B cell (primary cell): ENCODE data around the gene PPM1J. TPM values are rescaled to one million over a fixed set of nuclear protein-coding genes. Genes with fewer than 3 reads are reported as not detected.

Experiments used
- ATAC-seq: fragments of 200-7000 bp; cut with Tn5 transposase; one replicate; pipeline ENCODE4 v1.10.0; 2021; ENCODE audit warnings: low read depth, mild to moderate bottlenecking, moderate number of reproducible peaks, moderate library complexity
- CTCF ChIA-PET: fragments of 350-600 bp; sonication (Branson Sonifier 250); formaldehyde crosslinking; loops from one replicate; lab custom pipeline; 2021; ENCODE audit warnings: antibody characterized with exemption, inconsistent platforms; lab: Charles Lee
- POLR2A ChIA-PET: fragments of 350-600 bp; sonication (Branson Sonifier 250); formaldehyde crosslinking; loops from one replicate; lab custom pipeline; 2021; ENCODE audit warnings: antibody characterized with exemption; lab: Charles Lee
- DNase-seq: peaks from one replicate; pipeline ENCODE4 v3.0.0; 2013
- H2AFZ ChIP-seq: 2 replicates; pipeline ENCODE4 v1.6.1; 2012; ENCODE audit warnings: mild to moderate bottlenecking, low read depth, low read length; ENCODE audit not compliant: insufficient read depth, poor library complexity, severe bottlenecking
- H3K27ac ChIP-seq, 2 donors: 1 replicate in 1 of 2; 2 replicates in 1 of 2; pipeline ENCODE4 v1.5.1; 2012 to 2013; ENCODE audit warnings: low read length in 2 of 2, mild to moderate bottlenecking in 2 of 2, moderate library complexity in 1 of 2
- H3K27me3 ChIP-seq, 4 experiments: fragments of 200-600 bp in 1 of 4; sonication (generic) in 1 of 4; replicated peaks in 1 of 4; 1 replicate in 2 of 4; 2 replicates in 2 of 4; pipeline versions ENCODE4 v1.6.1 to v1.7.0; 2013 to 2016; ENCODE audit warnings: low read length in 3 of 4, mild to moderate bottlenecking in 2 of 4, mixed read lengths in 1 of 4, moderate library complexity in 1 of 4; ENCODE audit not compliant: insufficient read depth in 4 of 4, control insufficient read depth in 3 of 4; ENCODE audit errors: control extremely low read depth in 1 of 4
- H3K36me3 ChIP-seq, 2 experiments: replicated peaks in 1 of 2; 1 replicate in 1 of 2; 2 replicates in 1 of 2; pipeline versions ENCODE4 v1.6.1 to v1.7.1; 2013; ENCODE audit warnings: low read length in 1 of 2; ENCODE audit not compliant: insufficient read depth in 2 of 2, control insufficient read depth in 1 of 2; ENCODE audit errors: control extremely low read depth in 1 of 2, extremely low read depth in 1 of 2
- H3K4me1 ChIP-seq, 2 donors: fragments of 200-600 bp in 1 of 2; sonication (generic) in 1 of 2; 1 replicate in 1 of 2; 2 replicates in 1 of 2; pipeline versions ENCODE4 v1.5.1 to v1.6.1; 2013 to 2017; ENCODE audit warnings: low read length in 2 of 2; ENCODE audit not compliant: control insufficient read depth in 2 of 2, insufficient read depth in 2 of 2
- H3K4me2 ChIP-seq: replicated peaks from 2 replicates; pipeline ENCODE3; 2012; ENCODE audit warnings: mild to moderate bottlenecking, low read depth, low read length; ENCODE audit not compliant: poor library complexity, severe bottlenecking
- H3K4me3 ChIP-seq, 5 experiments: fragments of 200-600 bp in 1 of 5; sonication (generic) in 1 of 5; 1 replicate in 3 of 5; 2 replicates in 2 of 5; pipeline versions ENCODE4 v1.5.1 to v1.7.0; 2011 to 2016; ENCODE audit warnings: low read length in 4 of 5, mild to moderate bottlenecking in 4 of 5, low read depth in 2 of 5, control low read depth in 1 of 5, moderate library complexity in 1 of 5; ENCODE audit not compliant: insufficient read depth in 1 of 5; ENCODE audit errors: control extremely low read depth in 1 of 5, extremely low read depth in 1 of 5
- H3K79me2 ChIP-seq: fragments of 200-600 bp; sonication (generic); one replicate; pipeline ENCODE4 v1.6.0; 2016; ENCODE audit warnings: low read length; ENCODE audit not compliant: control insufficient read depth, insufficient read depth
- H3K9ac ChIP-seq: fragments of 200-600 bp; sonication (generic); 2 replicates; pipeline ENCODE4 v1.6.1; 2017; ENCODE audit warnings: mild to moderate bottlenecking, low read length, moderate library complexity
- H3K9me3 ChIP-seq, 3 donors: one replicate each; pipeline versions ENCODE4 v1.6.1 to v1.7.1; 2013; ENCODE audit warnings: low read length in 2 of 3; ENCODE audit not compliant: control insufficient read depth in 2 of 3, insufficient read depth in 1 of 3; ENCODE audit errors: control extremely low read depth in 1 of 3
- H4K20me1 ChIP-seq: 2 replicates; pipeline ENCODE4 v1.6.0; 2012; ENCODE audit warnings: mild to moderate bottlenecking, low read length; ENCODE audit not compliant: insufficient read depth, control insufficient read depth, poor library complexity, severe bottlenecking
- H3K27ac Mint-ChIP-seq: one replicate; pipeline ENCODE4 v1.8.0; 2021; ENCODE audit warnings: mixed read lengths
- H3K27me3 Mint-ChIP-seq: one replicate; pipeline ENCODE4 v1.8.0; 2021; ENCODE audit warnings: mixed read lengths
- H3K4me1 Mint-ChIP-seq: one replicate; pipeline ENCODE4 v1.8.0; 2021; ENCODE audit warnings: mixed read lengths
- H3K4me3 Mint-ChIP-seq: one replicate; pipeline ENCODE4 v1.8.0; 2021; ENCODE audit warnings: mixed read lengths
- H3K9me3 Mint-ChIP-seq: one replicate; pipeline ENCODE4 v1.8.0; 2022; ENCODE audit warnings: mixed read lengths; ENCODE audit not compliant: insufficient read depth
- EZH2 ChIP-seq: IDR thresholded peaks from 2 replicates; pipeline ENCODE4 v1.6.1; 2012; ENCODE audit warnings: borderline replicate concordance, low read depth, mild to moderate bottlenecking, moderate library complexity, low read length; ENCODE audit not compliant: insufficient read depth, poor library complexity, severe bottlenecking
- WGBS: methylation state at CpG from one replicate; pipeline ENCODE4 v1.1.5; 2013; ENCODE audit warnings: missing lambda C conversion rate; ENCODE audit not compliant: insufficient coverage; 5-methylcytosine and 5-hydroxymethylcytosine counted together
- intact Hi-C: fragments of 100-400 bp; cut with micrococcal nuclease; formaldehyde crosslinking; loops from one replicate; pipeline ENCODE4 v1.10.0; 2022
- polyA plus RNA-seq: library from polyadenylated mRNA; depleted of rRNA; stranded (reverse); fragments of >200 nt; gene quantifications from 2 replicates; pipeline ENCODE4 v1.2.3, GENCODE V29; 2012
- total RNA-seq, 2 donors: library from RNA; stranded (reverse); fragments of 120-200 nt in 1 of 2; gene quantifications; 1 replicate in 1 of 2; 2 replicates in 1 of 2; pipeline versions ENCODE4 v1.2.3 to v1.2.4, GENCODE V29; 2013 to 2022
- TF ChIP-seq, protein P1 (sequence below): fragments of 200-600 bp; IDR thresholded peaks from one replicate; pipeline ENCODE4 v1.8.0; 2022; ENCODE audit warnings: antibody characterized with exemption, mild to moderate bottlenecking

The PPM1J gene
- total and polyA plus RNA-seq, 2 donors (not counting 1 experiment from before 2014, with no cell fraction given), result 2.1 to 7.5 TPM

DNA sequence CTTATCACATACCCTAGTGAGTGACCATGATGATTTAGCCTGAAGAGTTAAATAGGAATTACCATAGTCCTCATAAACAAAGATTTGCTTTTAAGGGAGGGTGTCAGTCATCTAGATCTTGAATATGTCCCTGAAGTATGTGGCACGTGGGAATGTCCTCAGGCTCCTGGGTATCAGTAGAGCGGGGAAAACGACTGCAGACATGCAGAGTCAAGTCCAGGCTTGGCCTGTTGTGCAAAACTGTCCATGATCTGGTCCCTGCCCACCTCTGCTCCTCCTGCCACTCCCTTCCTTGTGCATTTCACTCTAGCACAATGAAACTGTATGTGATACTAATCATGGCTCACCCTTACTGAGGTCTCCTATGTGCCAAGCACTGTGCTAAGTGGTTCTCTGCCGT lies 27.8 kb downstream of the PPM1J start:
- intact Hi-C loops, result no loop called here

DNA sequence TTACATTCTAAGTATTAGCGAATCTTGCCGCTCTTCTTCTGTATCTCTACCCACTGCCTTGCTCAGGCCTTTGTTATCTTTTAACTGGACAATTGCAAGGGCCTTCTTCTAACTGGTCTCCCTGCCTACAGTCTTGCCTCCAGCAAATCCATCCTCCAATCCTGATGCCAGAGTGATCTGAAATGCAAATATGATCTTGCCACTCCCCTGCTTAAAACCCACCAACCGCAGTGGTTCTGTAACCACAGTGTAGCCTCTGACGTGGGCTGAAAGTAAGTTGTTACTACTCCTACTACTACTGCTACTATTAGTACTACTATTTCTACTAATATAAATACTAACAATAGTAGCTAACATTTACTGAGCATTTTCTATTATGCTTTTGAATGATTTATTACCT lies 28.3 kb downstream of the PPM1J start:
- Histone ChIP-seq H3K4me1 (no peaks in the 10 kb centered on the region), H4K20me1 (no peaks in the 10 kb centered on the region), H3K9ac (no peak overlapping the region), H2AFZ (no peak overlapping the region), H3K4me2 (no peak overlapping the region), H3K79me2 (no peaks in the 10 kb centered on the region), H3K4me3 (no peak overlapping the region), H3K27ac (no peak overlapping the region), H3K27me3 (no peaks in the 10 kb centered on the region), H3K9me3 (no peaks in the 10 kb centered on the region), H3K36me3 (peaks cover 2 to 8% of the 10 kb centered on the region in 2 experiments)
- ATAC-seq (no peak), DNase-seq (no peak)
- Mint-ChIP-seq H3K4me3 (no peak overlapping the region), H3K27ac (no peak overlapping the region), H3K9me3 (no peaks in the 10 kb centered on the region), H3K4me1 (peaks cover 6% of the 10 kb centered on the region), H3K27me3 (no peaks in the 10 kb centered on the region)
- intact Hi-C loops, result no loop called here
- CTCF ChIA-PET, result interaction anchor here (1.0 kb wide), 1 partner anchor 12 kb away, joined by 3 read pairs; no protein-coding TSS in a partner anchor
- POLR2A ChIA-PET, result no interaction called here
- WGBS, result 93% methylated on average over 3 of the region's 4 CpGs
- no peak for TF ChIP-seq EZH2
- TF ChIP-seq, protein P1, sequence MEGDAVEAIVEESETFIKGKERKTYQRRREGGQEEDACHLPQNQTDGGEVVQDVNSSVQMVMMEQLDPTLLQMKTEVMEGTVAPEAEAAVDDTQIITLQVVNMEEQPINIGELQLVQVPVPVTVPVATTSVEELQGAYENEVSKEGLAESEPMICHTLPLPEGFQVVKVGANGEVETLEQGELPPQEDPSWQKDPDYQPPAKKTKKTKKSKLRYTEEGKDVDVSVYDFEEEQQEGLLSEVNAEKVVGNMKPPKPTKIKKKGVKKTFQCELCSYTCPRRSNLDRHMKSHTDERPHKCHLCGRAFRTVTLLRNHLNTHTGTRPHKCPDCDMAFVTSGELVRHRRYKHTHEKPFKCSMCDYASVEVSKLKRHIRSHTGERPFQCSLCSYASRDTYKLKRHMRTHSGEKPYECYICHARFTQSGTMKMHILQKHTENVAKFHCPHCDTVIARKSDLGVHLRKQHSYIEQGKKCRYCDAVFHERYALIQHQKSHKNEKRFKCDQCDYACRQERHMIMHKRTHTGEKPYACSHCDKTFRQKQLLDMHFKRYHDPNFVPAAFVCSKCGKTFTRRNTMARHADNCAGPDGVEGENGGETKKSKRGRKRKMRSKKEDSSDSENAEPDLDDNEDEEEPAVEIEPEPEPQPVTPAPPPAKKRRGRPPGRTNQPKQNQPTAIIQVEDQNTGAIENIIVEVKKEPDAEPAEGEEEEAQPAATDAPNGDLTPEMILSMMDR, result no peak

More for the DNA sequence above, 27.8 kb downstream of the PPM1J start:
- no peak overlapping the region for H3K4me2 ChIP-seq
- Mint-ChIP-seq H3K9me3 (no peaks in the 10 kb centered on the region), H3K4me3 (no peak overlapping the region), H3K4me1 (peaks cover 6% of the 10 kb centered on the region), H3K27ac (no peak overlapping the region), H3K27me3 (no peaks in the 10 kb centered on the region)
- no peaks in the 10 kb centered on the region for H3K27me3 ChIP-seq
- DNase-seq, result no peak
- no peaks in the 10 kb centered on the region for H4K20me1 ChIP-seq
- no peak overlapping the region for H3K27ac ChIP-seq
- no peak overlapping the region for H3K4me3 ChIP-seq
- no peaks in the 10 kb centered on the region for H3K9me3 ChIP-seq
- H3K36me3 ChIP-seq, result peaks cover 2 to 8% of the 10 kb centered on the region in 2 experiments
- ATAC-seq, result no peak
- CTCF ChIA-PET, result no interaction called here
- H3K9ac ChIP-seq, result no peak overlapping the region
- POLR2A ChIA-PET, result no interaction called here
- no peak for TF ChIP-seq EZH2
- TF ChIP-seq, protein P1, result no peak
- 98% methylated on average over 4 of the region's 4 CpGs for WGBS
- H3K79me2 ChIP-seq, result no peaks in the 10 kb centered on the region
- H3K4me1 ChIP-seq, result no peaks in the 10 kb centered on the region
- H2AFZ ChIP-seq, result no peak overlapping the region
